Spleen (tissue), 11 donors: ENCODE measurements around the gene CCNO. TPM values are rescaled to one million over a fixed set of nuclear protein-coding genes. Genes with fewer than 3 reads are reported as not detected.
A peak's percentile ranks its signal among the peaks of the same experiment; 100 is the strongest.

Source experiments
- DNase-seq: peaks from one replicate; pipeline ENCODE4 v3.0.0-alpha.2; 2020
- H3K27ac ChIP-seq, 8 donors: fragments of 200-600 bp; sonication (generic) in 7 of 8; 1 replicate in 4 of 8; 2 replicates in 4 of 8; pipeline versions ENCODE4 v1.5.0 to v1.8.0; 2016 to 2021; ENCODE audit warnings: inconsistent platforms in 4 of 8, mild to moderate bottlenecking in 4 of 8, moderate library complexity in 1 of 8
- H3K27me3 ChIP-seq, 7 donors: fragments of 200-600 bp; sonication (generic) in 6 of 7; replicated peaks in 1 of 7; 1 replicate in 4 of 7; 2 replicates in 3 of 7; pipeline versions ENCODE4 v1.5.0 to v1.8.0; 2016 to 2021; ENCODE audit warnings: inconsistent platforms in 3 of 7, mild to moderate bottlenecking in 1 of 7
- H3K36me3 ChIP-seq, 6 donors: fragments of 200-600 bp; sonication (generic) in 5 of 6; 1 replicate in 4 of 6; 2 replicates in 2 of 6; pipeline versions ENCODE4 v1.5.0 to v1.8.0; 2016 to 2021; ENCODE audit warnings: inconsistent platforms in 2 of 6
- H3K4me1 ChIP-seq, 6 donors: fragments of 200-600 bp; sonication (generic) in 5 of 6; 1 replicate in 3 of 6; 2 replicates in 3 of 6; pipeline versions ENCODE4 v1.5.0 to v1.8.0; 2016 to 2021; ENCODE audit warnings: inconsistent platforms in 3 of 6
- H3K4me3 ChIP-seq, 8 donors: fragments of 200-600 bp; sonication (generic) in 7 of 8; 1 replicate in 4 of 8; 2 replicates in 4 of 8; pipeline versions ENCODE4 v1.5.0 to v1.8.0; 2016 to 2021; ENCODE audit warnings: inconsistent platforms in 4 of 8, mild to moderate bottlenecking in 4 of 8, moderate library complexity in 2 of 8
- H3K9me3 ChIP-seq, 8 donors: fragments of 200-600 bp; sonication (generic) in 7 of 8; 1 replicate in 4 of 8; 2 replicates in 4 of 8; pipeline versions ENCODE4 v1.5.0 to v1.8.0; 2016 to 2021; ENCODE audit warnings: inconsistent platforms in 4 of 8
- POLR2A ChIP-seq, 3 donors: fragments of 450-650 bp; IDR thresholded peaks; one replicate each; pipeline ENCODE4 v1.5.1; 2017; ENCODE audit warnings: antibody characterized with exemption in 3 of 3, mild to moderate bottlenecking in 1 of 3
- POLR2AphosphoS5 ChIP-seq, 3 donors: sonication (generic); formaldehyde crosslinking; IDR thresholded peaks; one replicate each; pipeline ENCODE4 v1.5.1; 2017; ENCODE audit warnings: antibody characterized with exemption in 3 of 3
- WGBS, 5 donors: extraction: QIAGEN DNeasy Blood & Tissue Kit in 3 of 5; methylation state at CpG; one replicate each; pipeline versions ENCODE4 v1.1.5 to v1.1.7; 2013 to 2018; 5-methylcytosine and 5-hydroxymethylcytosine counted together
- intact Hi-C: fragments of 100-400 bp; cut with DNase I; formaldehyde crosslinking; loops from one replicate; pipeline ENCODE4 v1.15.0; 2023; ENCODE audit warnings: low total_unique reads
- polyA plus RNA-seq, 3 donors: library from polyadenylated mRNA; stranded (reverse); fragments of 200-250 nt; gene quantifications; one replicate each; pipeline ENCODE4 v1.2.1, GENCODE V29; 2013
- total RNA-seq, 7 donors: library from RNA; depleted of rRNA in 3 of 7; stranded (reverse); fragments of >200 nt in 3 of 7; fragmentation: NEBNext Ultra II Directional in 4 of 7; extraction: Animal tissue kit (Norgen Biotek cat#: 25700) in 4 of 7; gene quantifications; one replicate each; pipeline versions ENCODE4 v1.1.0 to v1.2.1, GENCODE V29; 2016 to 2021
- TF ChIP-seq, protein P1 (sequence below), 11 experiments: fragments of 200-600 bp in 7 of 11; fragments of 450-650 bp in 4 of 11; sonication (generic) in 4 of 11; IDR thresholded peaks in 8 of 11; conservative IDR thresholded peaks in 3 of 11; 1 replicate in 7 of 11; 2 replicates in 4 of 11; pipeline versions ENCODE4 v1.4.0 to v1.8.0; 2016 to 2021; ENCODE audit warnings: antibody characterized with exemption in 11 of 11, inconsistent platforms in 4 of 11, mild to moderate bottlenecking in 1 of 11
- donor health status: healthy with polysubstance abuse.
- donor health status: DM: no; HTN: no; CAD: no; lungs with moderate emphysema.
- donor health status: DM: no; HTN: no; CAD: no.
- donor health status: Bipolar disorder and iron deficiency.
- donor health status: healthy.
- donor health status: DM: no; HTN: no; CAD: no.
- donor health status: DM: yes; HTN: yes; CAD: no.

The CCNO gene
- total and polyA plus RNA-seq, 10 donors: 0.10 to 0.33 (median 0.22) TPM; not detected in 7

DNA sequence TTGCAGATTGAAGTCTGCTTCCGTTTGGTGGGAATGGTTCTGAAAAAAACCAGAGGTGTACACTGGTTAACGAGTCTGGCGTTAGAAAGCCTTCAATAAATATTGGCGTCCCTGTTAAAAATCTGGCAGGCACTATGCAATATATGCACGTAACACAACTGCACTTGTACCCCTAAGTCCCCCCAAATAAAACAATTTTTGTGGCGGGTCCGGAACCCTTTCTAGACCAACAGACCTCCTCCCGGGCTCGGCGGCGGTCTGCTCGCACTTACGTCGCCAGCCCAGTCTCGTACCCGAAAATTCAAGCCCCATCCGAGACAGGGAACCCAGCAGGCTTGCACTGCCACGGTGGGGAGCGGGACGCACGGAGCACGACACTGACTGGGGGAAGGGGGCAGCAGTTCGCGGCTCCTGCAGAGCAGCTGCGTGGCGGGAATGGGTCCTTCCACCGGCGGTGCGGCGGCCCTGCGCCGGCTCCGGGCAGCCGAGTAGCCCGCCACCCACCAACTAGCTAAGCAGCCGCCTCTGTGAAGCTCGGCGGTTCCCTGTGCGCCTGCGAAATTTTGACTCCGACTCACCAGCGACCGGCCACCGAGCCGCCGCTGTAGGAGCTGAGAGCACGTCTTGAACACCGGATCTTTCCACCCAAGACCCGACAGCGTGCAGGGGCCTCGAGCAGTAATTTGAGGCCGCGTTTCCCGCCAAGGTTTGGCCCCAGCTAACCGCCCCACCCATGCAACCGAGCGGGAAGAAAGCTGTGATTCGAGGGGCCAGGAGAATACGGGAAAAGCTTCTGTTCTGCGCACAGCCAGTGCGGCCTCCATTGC, 10.2 kb downstream of the CCNO start:
- intact Hi-C loops: loop anchor here (10.0 kb wide), 1 partner anchor 48 kb away; the partner anchor contains the start of gene CDC20B
- 3 to 14% (median 5%) methylated on average over 33 to 61 of the region's 61 CpGs for WGBS, 5 donors
- H3K9me3 ChIP-seq: no peaks in the 10 kb centered on the region
- H3K36me3 ChIP-seq: no peaks in the 10 kb centered on the region
- DNase-seq: no peak
- peak overlapping the region in 4 of 8 donors; percentile 4 to 53 (median 24) for H3K4me3 ChIP-seq
- peaks cover 24 to 62% (median 47%) of the 10 kb centered on the region in 6 donors for H3K4me1 ChIP-seq
- H3K27me3 ChIP-seq: peaks cover 38 to 100% (median 90%) of the 10 kb centered on the region in 7 donors
- H3K27ac ChIP-seq: no peak overlapping the region
- TF ChIP-seq POLR2A (IDR thresholded peaks at IDR 0.05) (no peak), POLR2AphosphoS5 (IDR thresholded peaks at IDR 0.05) (no peak)
- TF ChIP-seq, protein P1, sequence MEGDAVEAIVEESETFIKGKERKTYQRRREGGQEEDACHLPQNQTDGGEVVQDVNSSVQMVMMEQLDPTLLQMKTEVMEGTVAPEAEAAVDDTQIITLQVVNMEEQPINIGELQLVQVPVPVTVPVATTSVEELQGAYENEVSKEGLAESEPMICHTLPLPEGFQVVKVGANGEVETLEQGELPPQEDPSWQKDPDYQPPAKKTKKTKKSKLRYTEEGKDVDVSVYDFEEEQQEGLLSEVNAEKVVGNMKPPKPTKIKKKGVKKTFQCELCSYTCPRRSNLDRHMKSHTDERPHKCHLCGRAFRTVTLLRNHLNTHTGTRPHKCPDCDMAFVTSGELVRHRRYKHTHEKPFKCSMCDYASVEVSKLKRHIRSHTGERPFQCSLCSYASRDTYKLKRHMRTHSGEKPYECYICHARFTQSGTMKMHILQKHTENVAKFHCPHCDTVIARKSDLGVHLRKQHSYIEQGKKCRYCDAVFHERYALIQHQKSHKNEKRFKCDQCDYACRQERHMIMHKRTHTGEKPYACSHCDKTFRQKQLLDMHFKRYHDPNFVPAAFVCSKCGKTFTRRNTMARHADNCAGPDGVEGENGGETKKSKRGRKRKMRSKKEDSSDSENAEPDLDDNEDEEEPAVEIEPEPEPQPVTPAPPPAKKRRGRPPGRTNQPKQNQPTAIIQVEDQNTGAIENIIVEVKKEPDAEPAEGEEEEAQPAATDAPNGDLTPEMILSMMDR (IDR thresholded peaks at IDR 0.05 in 8 of 11, conservative IDR thresholded peaks at IDR 0.05 in 3 of 11): no peak

DNA sequence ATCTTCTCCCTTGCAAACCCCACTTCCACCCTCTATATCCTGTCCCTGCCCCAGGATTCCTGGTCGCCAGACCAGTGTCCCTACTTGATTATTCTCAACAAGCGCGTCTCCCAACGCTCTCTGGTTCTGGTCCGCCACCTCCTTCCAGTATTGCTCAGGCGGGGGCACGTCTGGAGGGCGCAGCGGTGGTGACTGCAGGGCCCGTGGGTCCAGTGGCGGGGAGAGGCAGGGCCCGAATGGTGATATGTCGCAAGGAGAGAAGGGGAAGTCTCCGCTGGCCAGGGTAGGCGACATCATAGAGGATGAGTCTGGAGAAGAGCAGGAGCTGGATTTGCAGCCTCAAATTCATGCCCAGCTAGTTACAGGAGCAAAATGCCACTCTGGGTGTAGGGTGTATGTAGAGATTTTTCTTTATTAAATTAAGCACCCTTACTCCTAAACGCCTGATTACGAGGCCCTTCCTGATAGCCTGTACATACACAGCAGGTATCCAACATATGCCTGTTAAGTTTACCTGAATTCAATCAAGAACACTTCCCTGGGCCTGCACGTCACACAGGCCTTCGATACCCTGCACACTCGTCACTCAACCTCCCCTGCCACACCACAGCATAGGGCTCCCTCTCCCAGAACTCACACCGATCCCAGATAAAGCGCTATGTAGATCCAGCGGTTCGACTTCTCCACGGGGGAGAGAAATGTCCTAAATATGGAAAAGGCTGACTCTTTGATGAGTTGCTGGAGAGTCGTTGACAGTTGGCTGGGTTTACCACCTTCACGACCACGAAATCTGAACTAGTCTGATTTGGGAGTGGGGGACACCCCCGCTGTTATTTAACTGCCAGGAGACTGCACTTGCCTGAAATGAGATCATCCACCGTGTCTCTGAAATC, 11.1 kb downstream of the CCNO start:
- no peaks in the 10 kb centered on the region for H3K9me3 ChIP-seq
- WGBS, 5 donors: 16 to 21% (median 18%) methylated on average over 30 of the region's 30 CpGs
- H3K27me3 ChIP-seq: peaks cover 33 to 100% (median 86%) of the 10 kb centered on the region in 7 donors
- peaks cover 17 to 55% (median 40%) of the 10 kb centered on the region in 6 donors for H3K4me1 ChIP-seq
- intact Hi-C loops: loop anchor here (10.0 kb wide), 1 partner anchor 48 kb away; the partner anchor contains the start of gene CDC20B
- H3K36me3 ChIP-seq: no peaks in the 10 kb centered on the region
- no peak for DNase-seq
- TF ChIP-seq, protein P1 (IDR thresholded peaks at IDR 0.05 in 8 of 11, conservative IDR thresholded peaks at IDR 0.05 in 3 of 11): no peak
- TF ChIP-seq POLR2AphosphoS5 (IDR thresholded peaks at IDR 0.05) (no peak), POLR2A (IDR thresholded peaks at IDR 0.05) (no peak)
- peak overlapping the region in 1 of 8 donors; percentile 53 for H3K4me3 ChIP-seq
- no peak overlapping the region for H3K27ac ChIP-seq

DNA sequence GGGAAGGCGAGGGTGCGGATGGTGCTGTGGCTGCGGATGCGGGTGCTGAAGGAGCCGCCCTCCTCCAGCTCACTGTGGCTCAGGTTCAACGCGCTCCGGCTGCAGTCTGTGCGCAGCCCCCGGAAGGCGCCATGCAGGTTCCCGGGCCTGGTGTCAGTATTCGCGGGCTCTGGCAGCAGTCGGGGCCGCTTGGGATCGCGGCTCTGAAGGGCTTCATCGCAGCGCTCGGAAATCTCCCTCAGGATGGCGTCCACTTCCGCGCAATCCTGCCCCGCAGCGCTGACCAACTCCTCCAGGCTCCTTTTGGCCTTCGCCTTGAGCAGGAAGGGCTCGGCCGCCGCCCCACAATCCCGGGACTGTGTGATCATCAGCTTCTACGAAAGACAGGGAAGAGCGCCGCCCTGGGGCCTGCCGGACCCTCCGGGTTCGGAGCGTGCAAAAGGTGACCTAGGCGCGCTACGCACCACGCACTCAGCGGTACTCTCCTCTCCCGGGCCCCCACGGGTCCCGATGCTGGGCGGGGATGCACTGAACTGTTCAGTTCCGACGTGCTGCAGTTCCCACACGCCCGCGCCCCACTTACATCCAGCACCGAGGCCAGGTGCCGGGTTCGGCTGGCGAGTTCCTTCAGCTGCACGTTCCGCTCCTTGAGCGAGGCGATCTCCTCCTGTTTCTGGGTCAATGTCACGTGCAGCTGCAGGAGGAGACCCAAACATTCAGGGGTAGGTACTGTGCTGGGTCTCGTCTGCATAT, 12.8 kb downstream of the CCNO start:
- peaks cover 32 to 90% (median 69%) of the 10 kb centered on the region in 7 donors for H3K27me3 ChIP-seq
- intact Hi-C loops: loop anchor here (10.0 kb wide), 1 partner anchor 46 kb away; the partner anchor contains the start of gene CDC20B
- no peaks in the 10 kb centered on the region for H3K9me3 ChIP-seq
- peaks cover 6 to 38% (median 27%) of the 10 kb centered on the region in 6 donors for H3K4me1 ChIP-seq
- no peaks in the 10 kb centered on the region for H3K36me3 ChIP-seq
- H3K27ac ChIP-seq: no peak overlapping the region
- no peak for DNase-seq
- WGBS, 5 donors: 2 to 5% (median 4%) methylated on average over 26 to 62 of the region's 62 CpGs
- H3K4me3 ChIP-seq: peak overlapping the region in 7 of 8 donors; percentile 12 to 65 (median 20)
- TF ChIP-seq POLR2A (IDR thresholded peaks at IDR 0.05): no peak
- TF ChIP-seq POLR2AphosphoS5 (IDR thresholded peaks at IDR 0.05): peak in 2 of 3 donors; percentile 27 to 55

DNA sequence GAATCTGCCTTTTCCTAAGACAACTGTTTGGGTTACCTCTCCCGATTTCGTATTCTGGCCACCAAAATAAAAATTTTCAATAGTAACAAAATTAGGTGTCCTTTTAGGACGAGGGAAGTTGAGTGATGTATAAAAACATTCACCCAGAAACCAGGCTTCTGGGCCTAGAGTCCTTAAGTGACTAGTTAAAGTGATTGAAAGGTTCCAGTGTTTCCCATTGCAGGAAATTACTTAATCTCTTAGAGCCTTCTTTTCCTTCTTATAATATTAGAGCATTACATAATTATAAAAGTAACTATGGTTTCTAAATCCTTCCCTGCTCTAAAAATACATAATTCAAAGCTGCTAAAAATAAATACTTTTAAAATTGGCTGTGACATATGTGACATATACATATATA, 13.6 kb downstream of the CCNO start:
- TF ChIP-seq, protein P1 (IDR thresholded peaks at IDR 0.05 in 8 of 11, conservative IDR thresholded peaks at IDR 0.05 in 3 of 11): no peak
- no peak for TF ChIP-seq POLR2AphosphoS5 (IDR thresholded peaks at IDR 0.05)
- TF ChIP-seq POLR2A (IDR thresholded peaks at IDR 0.05): no peak
- H3K27me3 ChIP-seq: peaks cover 25 to 82% (median 60%) of the 10 kb centered on the region in 7 donors
- no peaks in the 10 kb centered on the region for H3K36me3 ChIP-seq
- intact Hi-C loops: loop anchor here (10.0 kb wide), 1 partner anchor 45 kb away; the partner anchor contains the start of gene CDC20B
- peaks cover 6 to 38% (median 27%) of the 10 kb centered on the region in 6 donors for H3K4me1 ChIP-seq
- no peak overlapping the region for H3K4me3 ChIP-seq
- no peak for DNase-seq
- 80 to 92% (median 85%) methylated on average over 3 of the region's 3 CpGs for WGBS, 5 donors
- H3K9me3 ChIP-seq: no peaks in the 10 kb centered on the region
- no peak overlapping the region for H3K27ac ChIP-seq
